PC-9 (cell line): ENCODE measurements around the gene RBFOX1. TPM values are rescaled to one million over a fixed set of nuclear protein-coding genes. Genes with fewer than 3 reads are reported as not detected.

Source experiments
- BruUV-seq: library from RNA; stranded (reverse); fragments of 400-500 nt; replicated peaks from 2 replicates; lab custom pipeline; 2021; lab: Mats Ljungman, UMichigan
- CTCF ChIA-PET: fragments of 300-600 bp; sonication (Branson Sonifier 250); formaldehyde crosslinking; loops from one replicate; lab custom pipeline; 2022; ENCODE audit warnings: antibody characterized with exemption; lab: Charles Lee
- POLR2A ChIA-PET: fragments of 300-600 bp; sonication (Branson Sonifier 250); formaldehyde crosslinking; loops from one replicate; lab custom pipeline; 2022; ENCODE audit warnings: antibody characterized with exemption; ENCODE audit not compliant: unreplicated experiment; lab: Charles Lee
- DNase-seq, 2 experiments: peaks; one replicate each; pipeline versions ENCODE4 v3.0.0 to v3.0.0-alpha.2; 2015 to 2022; ENCODE audit warnings: mixed read lengths in 1 of 2
- H2AFZ ChIP-seq: fragments of 200-600 bp; sonication (generic); 2 replicates; pipeline ENCODE4 v1.8.1; 2017; ENCODE audit warnings: antibody characterized with exemption
- H3F3A ChIP-seq: fragments of 200-600 bp; sonication (generic); 2 replicates; pipeline ENCODE4 v1.8.1; 2017; ENCODE audit warnings: antibody characterized with exemption, mild to moderate bottlenecking, low read depth; ENCODE audit not compliant: insufficient read depth
- H3K27ac ChIP-seq: fragments of 200-600 bp; sonication (generic); 2 replicates; pipeline ENCODE4 v1.6.1; 2016; ENCODE audit warnings: mixed run types
- H3K27me3 ChIP-seq: fragments of 200-600 bp; sonication (generic); 2 replicates; pipeline ENCODE4 v1.6.1; 2016; ENCODE audit warnings: low read depth, mixed run types; ENCODE audit not compliant: insufficient read depth
- H3K36me3 ChIP-seq: fragments of 200-600 bp; sonication (generic); 2 replicates; pipeline ENCODE4 v1.6.1; 2016; ENCODE audit warnings: low read depth, mixed run types
- H3K4me1 ChIP-seq: fragments of 200-600 bp; sonication (generic); replicated peaks from 2 replicates; pipeline ENCODE4 v1.6.1; 2016; ENCODE audit warnings: mixed run types; ENCODE audit not compliant: insufficient read depth
- H3K4me2 ChIP-seq: fragments of 200-600 bp; sonication (generic); 2 replicates; pipeline ENCODE4 v1.6.1; 2017; ENCODE audit warnings: mixed run types
- H3K4me3 ChIP-seq: fragments of 200-600 bp; sonication (generic); 2 replicates; pipeline ENCODE4 v1.6.1; 2016; ENCODE audit warnings: mixed run types
- H3K79me2 ChIP-seq: fragments of 200-600 bp; sonication (generic); 2 replicates; pipeline ENCODE4 v1.6.1; 2017; ENCODE audit warnings: low read depth, mixed run types
- H3K9me2 ChIP-seq: fragments of 200-600 bp; sonication (generic); 2 replicates; pipeline ENCODE4 v1.8.1; 2017; ENCODE audit warnings: mild to moderate bottlenecking; ENCODE audit not compliant: insufficient read depth
- H3K9me3 ChIP-seq: fragments of 200-600 bp; sonication (generic); 2 replicates; pipeline ENCODE4 v1.8.1; 2016; ENCODE audit warnings: low read depth; ENCODE audit not compliant: insufficient read depth
- H4K20me1 ChIP-seq: fragments of 200-600 bp; sonication (generic); 2 replicates; pipeline ENCODE4 v1.8.1; 2017; ENCODE audit not compliant: insufficient read depth
- CTCF ChIP-seq: fragments of 200-600 bp; sonication (generic); conservative IDR thresholded peaks from 2 replicates; pipeline ENCODE4 v1.6.1; 2017; ENCODE audit warnings: mixed run types, antibody characterized with exemption, mild to moderate bottlenecking, moderate library complexity
- EZH2 ChIP-seq: fragments of 200-600 bp; sonication (generic); IDR thresholded peaks from 2 replicates; pipeline ENCODE4 v1.8.0; 2017; ENCODE audit warnings: antibody characterized with exemption, low read depth
- intact Hi-C: fragments of 100-400 bp; cut with micrococcal nuclease; formaldehyde crosslinking; loops from one replicate; pipeline ENCODE4 v1.10.0; 2022; ENCODE audit not compliant: unreplicated experiment
- total RNA-seq: library from RNA; stranded (reverse); gene quantifications from 2 replicates; pipeline ENCODE4 v1.2.3, GENCODE V29; 2021

RBFOX1 gene
- total RNA-seq, 1 experiment from 2014 or later, result not detected

- CTCF ChIA-PET, result no interaction called here
- no peaks in the 10 kb centered on the region for H3K79me2 ChIP-seq
- no TSS peak for BruUV-seq
- TF ChIP-seq EZH2 (no peak), CTCF (no peak)
- no peaks in the 10 kb centered on the region for H3K9me2 ChIP-seq
- no peak for DNase-seq
- H3K4me2 ChIP-seq, result no peak overlapping the region
- no peaks in the 10 kb centered on the region for H4K20me1 ChIP-seq
- intact Hi-C loops, result no loop called here
- no peaks in the 10 kb centered on the region for H3K9me3 ChIP-seq
- no peaks in the 10 kb centered on the region for H3K27me3 ChIP-seq
- POLR2A ChIA-PET, result no interaction called here
- no peaks in the 10 kb centered on the region for H3K4me1 ChIP-seq
- no peak overlapping the region for H2AFZ ChIP-seq
- H3K4me3 ChIP-seq, result no peak overlapping the region
- no peak overlapping the region for H3K27ac ChIP-seq
- H3K36me3 ChIP-seq, result no peaks in the 10 kb centered on the region
- H3F3A ChIP-seq, result no peaks in the 10 kb centered on the region
These were observed 13.1 kb upstream of the RBFOX1 start for GRCh38 chr16:7319514-7319913.

GRCh38 chr16:7321661-7322060, 11.0 kb upstream of the RBFOX1 start:
- Histone ChIP-seq H3K79me2 (no peaks in the 10 kb centered on the region), H3F3A (no peaks in the 10 kb centered on the region), H3K4me2 (no peak overlapping the region), H3K4me1 (no peaks in the 10 kb centered on the region), H3K9me2 (no peaks in the 10 kb centered on the region), H2AFZ (no peak overlapping the region), H4K20me1 (no peaks in the 10 kb centered on the region), H3K9me3 (no peaks in the 10 kb centered on the region), H3K4me3 (no peak overlapping the region), H3K27ac (no peak overlapping the region), H3K27me3 (no peaks in the 10 kb centered on the region), H3K36me3 (no peaks in the 10 kb centered on the region)
- BruUV-seq, result no TSS peak
- TF ChIP-seq CTCF, result no peak
- no peak for TF ChIP-seq EZH2
- intact Hi-C loops, result no loop called here
- POLR2A ChIA-PET, result interaction anchor here (0.6 kb wide), 1 partner anchor 9 kb away, joined by 5 read pairs; no protein-coding TSS in a partner anchor
- CTCF ChIA-PET, result no interaction called here
- DNase-seq, result no peak

GRCh38 chr16:7324321-7324720, 8.3 kb upstream of the RBFOX1 start:
- no peaks in the 10 kb centered on the region for H3F3A ChIP-seq
- H3K36me3 ChIP-seq, result no peaks in the 10 kb centered on the region
- peaks cover 7% of the 10 kb centered on the region for H3K27me3 ChIP-seq
- no peak for TF ChIP-seq EZH2
- no peaks in the 10 kb centered on the region for H3K9me3 ChIP-seq
- H3K4me1 ChIP-seq, result no peaks in the 10 kb centered on the region
- intact Hi-C loops, result no loop called here
- no peak overlapping the region for H2AFZ ChIP-seq
- no peak for DNase-seq
- no peak overlapping the region for H3K27ac ChIP-seq
- CTCF ChIA-PET, result no interaction called here
- BruUV-seq, result no TSS peak
- H3K79me2 ChIP-seq, result no peaks in the 10 kb centered on the region
- no peaks in the 10 kb centered on the region for H4K20me1 ChIP-seq
- no peak overlapping the region for H3K4me3 ChIP-seq
- no peak overlapping the region for H3K4me2 ChIP-seq
- POLR2A ChIA-PET, result no interaction called here
- H3K9me2 ChIP-seq, result no peaks in the 10 kb centered on the region

- no peaks in the 10 kb centered on the region for H4K20me1 ChIP-seq
- H3K79me2 ChIP-seq, result no peaks in the 10 kb centered on the region
- CTCF ChIA-PET, result no interaction called here
- DNase-seq, result no peak
- H3K4me3 ChIP-seq, result no peak overlapping the region
- no peak overlapping the region for H2AFZ ChIP-seq
- no TSS peak for BruUV-seq
- no peaks in the 10 kb centered on the region for H3K36me3 ChIP-seq
- intact Hi-C loops, result no loop called here
- POLR2A ChIA-PET, result no interaction called here
- H3K4me2 ChIP-seq, result no peak overlapping the region
- H3K27me3 ChIP-seq, result peaks cover 19% of the 10 kb centered on the region
- no peaks in the 10 kb centered on the region for H3K9me3 ChIP-seq
- H3F3A ChIP-seq, result no peaks in the 10 kb centered on the region
- no peaks in the 10 kb centered on the region for H3K9me2 ChIP-seq
- TF ChIP-seq CTCF (no peak), EZH2 (no peak)
- H3K27ac ChIP-seq, result no peak overlapping the region
- H3K4me1 ChIP-seq, result no peaks in the 10 kb centered on the region
These were observed 6.8 kb upstream of the RBFOX1 start for GRCh38 chr16:7325834-7326233.
